Spleen (tissue), 11 donors: ENCODE results near the gene KIAA0753. TPM values are rescaled to one million over a fixed set of nuclear protein-coding genes. Genes with fewer than 3 reads are reported as not detected.

Source experiments
- DNase-seq: peaks from one replicate; pipeline ENCODE4 v3.0.0-alpha.2; 2020
- H3K27ac ChIP-seq, 8 donors: fragments of 200-600 bp; sonication (generic) in 7 of 8; 1 replicate in 4 of 8; 2 replicates in 4 of 8; pipeline versions ENCODE4 v1.5.0 to v1.8.0; 2016 to 2021; ENCODE audit warnings: inconsistent platforms in 4 of 8, mild to moderate bottlenecking in 4 of 8, moderate library complexity in 1 of 8
- H3K27me3 ChIP-seq, 7 donors: fragments of 200-600 bp; sonication (generic) in 6 of 7; replicated peaks in 1 of 7; 1 replicate in 4 of 7; 2 replicates in 3 of 7; pipeline versions ENCODE4 v1.5.0 to v1.8.0; 2016 to 2021; ENCODE audit warnings: inconsistent platforms in 3 of 7, mild to moderate bottlenecking in 1 of 7
- H3K36me3 ChIP-seq, 6 donors: fragments of 200-600 bp; sonication (generic) in 5 of 6; 1 replicate in 4 of 6; 2 replicates in 2 of 6; pipeline versions ENCODE4 v1.5.0 to v1.8.0; 2016 to 2021; ENCODE audit warnings: inconsistent platforms in 2 of 6
- H3K4me1 ChIP-seq, 6 donors: fragments of 200-600 bp; sonication (generic) in 5 of 6; 1 replicate in 3 of 6; 2 replicates in 3 of 6; pipeline versions ENCODE4 v1.5.0 to v1.8.0; 2016 to 2021; ENCODE audit warnings: inconsistent platforms in 3 of 6
- H3K4me3 ChIP-seq, 8 donors: fragments of 200-600 bp; sonication (generic) in 7 of 8; 1 replicate in 4 of 8; 2 replicates in 4 of 8; pipeline versions ENCODE4 v1.5.0 to v1.8.0; 2016 to 2021; ENCODE audit warnings: inconsistent platforms in 4 of 8, mild to moderate bottlenecking in 4 of 8, moderate library complexity in 2 of 8
- H3K9me3 ChIP-seq, 8 donors: fragments of 200-600 bp; sonication (generic) in 7 of 8; 1 replicate in 4 of 8; 2 replicates in 4 of 8; pipeline versions ENCODE4 v1.5.0 to v1.8.0; 2016 to 2021; ENCODE audit warnings: inconsistent platforms in 4 of 8
- CTCF ChIP-seq, 11 experiments: fragments of 200-600 bp in 7 of 11; fragments of 450-650 bp in 4 of 11; sonication (generic) in 4 of 11; IDR thresholded peaks in 8 of 11; conservative IDR thresholded peaks in 3 of 11; 1 replicate in 7 of 11; 2 replicates in 4 of 11; pipeline versions ENCODE4 v1.4.0 to v1.8.0; 2016 to 2021; ENCODE audit warnings: antibody characterized with exemption in 11 of 11, inconsistent platforms in 4 of 11, mild to moderate bottlenecking in 1 of 11
- POLR2A ChIP-seq, 3 donors: fragments of 450-650 bp; IDR thresholded peaks; one replicate each; pipeline ENCODE4 v1.5.1; 2017; ENCODE audit warnings: antibody characterized with exemption in 3 of 3, mild to moderate bottlenecking in 1 of 3
- POLR2AphosphoS5 ChIP-seq, 3 donors: sonication (generic); formaldehyde crosslinking; IDR thresholded peaks; one replicate each; pipeline ENCODE4 v1.5.1; 2017; ENCODE audit warnings: antibody characterized with exemption in 3 of 3
- WGBS, 5 donors: extraction: QIAGEN DNeasy Blood & Tissue Kit in 3 of 5; methylation state at CpG; one replicate each; pipeline versions ENCODE4 v1.1.5 to v1.1.7; 2013 to 2018; 5-methylcytosine and 5-hydroxymethylcytosine counted together
- intact Hi-C: fragments of 100-400 bp; cut with DNase I; formaldehyde crosslinking; loops from one replicate; pipeline ENCODE4 v1.15.0; 2023; ENCODE audit warnings: low total_unique reads
- polyA plus RNA-seq, 3 donors: library from polyadenylated mRNA; stranded (reverse); fragments of 200-250 nt; gene quantifications; one replicate each; pipeline ENCODE4 v1.2.1, GENCODE V29; 2013
- total RNA-seq, 7 donors: library from RNA; depleted of rRNA in 3 of 7; stranded (reverse); fragments of >200 nt in 3 of 7; fragmentation: NEBNext Ultra II Directional in 4 of 7; extraction: Animal tissue kit (Norgen Biotek cat#: 25700) in 4 of 7; gene quantifications; one replicate each; pipeline versions ENCODE4 v1.1.0 to v1.2.1, GENCODE V29; 2016 to 2021
- donor health status: healthy with polysubstance abuse.
- donor health status: DM: no; HTN: no; CAD: no; lungs with moderate emphysema.
- donor health status: DM: no; HTN: no; CAD: no.
- donor health status: Bipolar disorder and iron deficiency.
- donor health status: healthy.
- donor health status: DM: no; HTN: no; CAD: no.
- donor health status: DM: yes; HTN: yes; CAD: no.

The KIAA0753 gene
- total and polyA plus RNA-seq, 10 donors, result 4.2 to 21.8 (median 17.6) TPM

- TF ChIP-seq POLR2AphosphoS5 (IDR thresholded peaks at IDR 0.05) (no peak), CTCF (IDR thresholded peaks at IDR 0.05 in 8 of 11, conservative IDR thresholded peaks at IDR 0.05 in 3 of 11) (no peak), POLR2A (IDR thresholded peaks at IDR 0.05) (no peak)
- no peak overlapping the region for H3K4me3 ChIP-seq
- no peaks in the 10 kb centered on the region for H3K9me3 ChIP-seq
- DNase-seq, result no peak
- peaks cover 0 to 9% (median 0%) of the 10 kb centered on the region in 6 donors for H3K4me1 ChIP-seq
- no peak overlapping the region for H3K27ac ChIP-seq
- H3K36me3 ChIP-seq, result peaks cover 0 to 76% (median 29%) of the 10 kb centered on the region in 6 donors
- no peaks in the 10 kb centered on the region for H3K27me3 ChIP-seq
- intact Hi-C loops, result no loop called here
These were observed 8.0 kb downstream of the KIAA0753 start for GRCh38 chr17:6632530-6632929.

DNA sequence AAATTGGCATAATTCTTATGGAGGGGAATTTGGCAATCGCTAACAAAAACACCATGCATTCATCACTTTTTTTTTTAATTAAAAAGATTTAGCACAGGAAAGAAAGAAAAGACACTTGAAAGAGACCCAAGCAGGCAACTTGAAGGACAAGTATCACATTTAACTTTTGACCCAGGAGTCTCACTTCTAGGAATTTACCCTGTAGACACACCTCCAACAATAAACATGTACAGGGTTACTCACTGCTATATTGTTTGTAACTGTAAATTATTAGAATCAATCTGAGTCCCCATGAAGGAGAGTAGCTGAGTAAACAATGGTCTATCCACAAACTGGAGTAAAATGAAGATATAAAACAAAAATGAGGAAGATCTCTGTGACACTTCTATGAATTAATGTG lies 10.1 kb downstream of the KIAA0753 start:
- DNase-seq, result no peak
- Histone ChIP-seq H3K27ac (no peak overlapping the region), H3K4me3 (no peak overlapping the region), H3K27me3 (no peaks in the 10 kb centered on the region), H3K9me3 (no peaks in the 10 kb centered on the region), H3K36me3 (peaks cover 0 to 98% (median 40%) of the 10 kb centered on the region in 6 donors), H3K4me1 (no peaks in the 10 kb centered on the region)
- intact Hi-C loops, result no loop called here
- 95 to 100% (median 97%) methylated on average over 1 of the region's 1 CpG for WGBS, 5 donors
- no peak for TF ChIP-seq POLR2A (IDR thresholded peaks at IDR 0.05)
- TF ChIP-seq POLR2AphosphoS5 (IDR thresholded peaks at IDR 0.05), result no peak
- no peak for TF ChIP-seq CTCF (IDR thresholded peaks at IDR 0.05 in 8 of 11, conservative IDR thresholded peaks at IDR 0.05 in 3 of 11)

DNA sequence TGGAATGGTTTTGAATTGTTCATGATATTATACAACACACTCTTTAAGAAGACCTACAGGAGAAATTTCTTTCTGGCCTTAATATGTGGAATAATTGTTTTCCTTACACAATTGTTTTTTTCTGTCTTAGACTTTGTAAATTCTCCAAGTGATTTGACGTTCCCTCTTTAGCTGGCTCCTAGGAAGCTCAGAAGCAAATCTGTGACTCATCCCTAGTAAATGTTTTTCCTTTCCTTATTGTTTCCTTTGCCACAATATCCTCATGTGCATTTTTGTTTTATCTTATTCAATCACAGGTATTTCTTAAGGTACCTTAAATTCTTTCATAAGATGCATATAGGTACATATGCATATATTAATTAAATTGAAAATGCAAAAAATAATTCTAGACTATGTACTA lies 13.5 kb downstream of the KIAA0753 start:
- Histone ChIP-seq H3K4me1 (no peaks in the 10 kb centered on the region), H3K36me3 (peaks cover 0 to 100% (median 33%) of the 10 kb centered on the region in 6 donors), H3K9me3 (no peaks in the 10 kb centered on the region), H3K27ac (no peak overlapping the region), H3K4me3 (no peak overlapping the region), H3K27me3 (no peaks in the 10 kb centered on the region)
- no peak for DNase-seq
- TF ChIP-seq POLR2A (IDR thresholded peaks at IDR 0.05) (no peak), CTCF (IDR thresholded peaks at IDR 0.05 in 8 of 11, conservative IDR thresholded peaks at IDR 0.05 in 3 of 11) (no peak), POLR2AphosphoS5 (IDR thresholded peaks at IDR 0.05) (no peak)
- 76 to 96% (median 90%) methylated on average over 1 of the region's 1 CpG for WGBS, 5 donors
- intact Hi-C loops, result no loop called here

- H3K27me3 ChIP-seq, result no peaks in the 10 kb centered on the region
- WGBS, 5 donors, result 88 to 98% (median 94%) methylated on average over 6 of the region's 6 CpGs
- H3K27ac ChIP-seq, result no peak overlapping the region
- no peaks in the 10 kb centered on the region for H3K9me3 ChIP-seq
- no peak for DNase-seq
- no peaks in the 10 kb centered on the region for H3K4me1 ChIP-seq
- peaks cover 0 to 100% (median 35%) of the 10 kb centered on the region in 6 donors for H3K36me3 ChIP-seq
- no peak overlapping the region for H3K4me3 ChIP-seq
- no peak for TF ChIP-seq POLR2AphosphoS5 (IDR thresholded peaks at IDR 0.05)
- no peak for TF ChIP-seq CTCF (IDR thresholded peaks at IDR 0.05 in 8 of 11, conservative IDR thresholded peaks at IDR 0.05 in 3 of 11)
- no peak for TF ChIP-seq POLR2A (IDR thresholded peaks at IDR 0.05)
- intact Hi-C loops, result no loop called here
These were observed 13.9 kb downstream of the KIAA0753 start for GRCh38 chr17:6626616-6627015.
